ENCODE measurements around the gene TLR1.
"Not testable (repeated sequence)": the region's sequence is repeated elsewhere in the genome, so short reads cannot be mapped to it uniquely, and the experiment has no call there.

Gene TLR1

DNA sequence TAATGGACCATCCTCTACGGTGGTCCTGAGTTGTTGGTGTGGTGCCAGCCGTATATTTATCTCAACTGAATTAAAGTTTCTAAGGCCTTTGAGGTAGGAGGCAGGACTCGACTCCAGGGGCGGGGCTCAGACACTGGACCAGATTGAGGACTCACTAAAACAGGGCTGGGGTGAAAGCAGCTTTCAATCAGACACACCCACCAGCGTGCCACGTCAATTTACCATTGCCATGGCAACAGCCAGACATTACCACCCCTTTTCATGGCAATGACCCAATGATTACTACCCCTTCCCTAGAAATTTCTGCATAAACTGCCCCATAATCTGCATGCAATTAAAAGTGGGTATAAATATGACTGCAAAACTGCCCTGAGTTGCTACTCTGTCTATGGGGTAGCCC lies 6.7 kb upstream of the TLR1 start:
- no peak overlapping the region for H3K4me3 ChIP-seq (ENCODE audit: low read length)
- no peak for DNase-seq (ENCODE audit: low read depth, low spot score)

- DNase-seq (ENCODE audit: low read depth, low spot score); H3K4me3 ChIP-seq (ENCODE audit: low read length): not testable (repeated sequence)
These were observed 2.9 kb upstream of the TLR1 start for GRCh38 chr4:38807462-38807861.

- DNase-seq (ENCODE audit: low read depth, low spot score) = not testable (repeated sequence)
These were observed 1.7 kb upstream of the TLR1 start for GRCh38 chr4:38806251-38806650.

DNA sequence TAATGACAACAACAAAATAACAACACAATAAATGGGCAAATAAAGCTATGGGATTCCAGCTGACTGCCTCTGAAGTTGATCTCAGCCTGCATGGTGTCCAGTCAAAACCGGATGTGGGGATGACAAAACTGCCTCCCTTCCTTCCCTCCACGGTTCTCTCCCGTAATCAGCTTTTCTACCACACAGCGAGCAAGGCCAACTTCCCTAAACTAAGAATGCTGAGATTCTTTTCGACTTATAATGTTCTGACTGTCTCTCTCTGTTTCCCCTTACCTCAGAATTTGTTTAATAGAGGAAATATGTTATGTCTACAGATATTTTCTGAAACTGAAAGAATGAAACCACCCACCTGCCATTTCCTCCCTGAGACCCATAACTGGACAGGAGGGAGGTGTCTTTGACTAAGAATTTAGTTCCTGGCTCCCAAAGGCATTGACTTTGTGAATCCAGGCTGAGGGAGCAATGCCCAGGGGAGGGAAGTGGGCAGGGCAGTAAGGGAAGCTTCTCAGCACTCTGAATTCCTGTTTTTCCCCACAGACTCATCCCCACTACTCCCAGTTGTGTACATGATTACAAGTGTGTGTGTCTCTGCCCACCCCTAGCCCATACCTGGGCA lies 1.0 kb upstream of the TLR1 start:
- no peak for DNase-seq (ENCODE audit: low read depth, low spot score)
- H3K4me3 ChIP-seq (ENCODE audit: low read length) = no peak overlapping the region

More at GRCh38 chr4:38806251-38806650, 1.7 kb upstream of the TLR1 start:
- H3K4me3 ChIP-seq (ENCODE audit: low read length) = not testable (repeated sequence)

DNA sequence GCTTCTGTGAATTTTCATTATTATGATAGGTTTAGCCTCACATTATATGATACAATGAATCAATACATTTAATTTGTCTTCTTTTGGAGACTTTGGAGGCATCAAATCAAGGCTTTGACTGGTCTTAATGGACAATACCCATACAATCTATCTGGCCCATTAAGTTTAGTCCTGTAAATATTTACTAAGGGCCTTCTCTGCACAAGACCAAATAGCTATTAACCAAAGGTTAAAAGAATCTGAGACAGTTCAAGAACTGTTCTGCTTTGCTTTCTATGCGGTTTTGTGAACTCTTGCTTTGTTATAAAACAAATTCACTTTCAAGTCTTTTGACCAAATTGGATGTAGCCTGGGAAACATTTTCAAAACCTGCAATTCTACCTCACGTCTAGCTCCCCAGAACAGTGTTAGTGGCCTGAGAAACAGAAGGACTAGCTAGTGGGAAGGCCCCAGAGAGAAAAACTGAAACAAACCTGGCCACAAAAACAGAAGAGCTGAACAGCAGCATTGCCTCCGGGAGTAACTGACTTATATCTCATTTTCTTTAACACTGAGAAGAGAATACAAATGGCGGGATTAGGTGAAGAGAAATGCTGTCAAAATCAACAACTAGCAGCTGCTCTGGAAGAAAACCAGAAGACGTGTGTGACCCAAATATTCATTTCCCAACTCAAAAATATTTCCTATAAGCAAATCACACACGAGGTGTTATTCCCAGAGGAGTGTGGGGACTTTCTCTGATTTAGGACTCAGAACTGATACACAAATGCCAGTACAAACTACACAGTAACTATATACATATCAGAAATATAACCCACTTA lies 548 bp downstream of the TLR1 start:
- DNase-seq (ENCODE audit: low read depth, low spot score) = no peak
- no peak overlapping the region for H3K4me3 ChIP-seq (ENCODE audit: low read length)

GRCh38 chr4:38802561-38803355 lies 1.8 kb downstream of the TLR1 start:
- no peak overlapping the region for H3K4me3 ChIP-seq (ENCODE audit: low read length)
- peak; percentile 4 for DNase-seq (ENCODE audit: low read depth, low spot score)

GRCh38 chr4:38800961-38801450 lies 3.6 kb downstream of the TLR1 start:
- no peak for DNase-seq (ENCODE audit: low read depth, low spot score)
- H3K4me3 ChIP-seq (ENCODE audit: low read length) = no peak overlapping the region

- DNase-seq (ENCODE audit: low read depth, low spot score) = no peak
- no peak overlapping the region for H3K4me3 ChIP-seq (ENCODE audit: low read length)
These were observed 4.2 kb downstream of the TLR1 start for GRCh38 chr4:38800366-38800765.

DNA sequence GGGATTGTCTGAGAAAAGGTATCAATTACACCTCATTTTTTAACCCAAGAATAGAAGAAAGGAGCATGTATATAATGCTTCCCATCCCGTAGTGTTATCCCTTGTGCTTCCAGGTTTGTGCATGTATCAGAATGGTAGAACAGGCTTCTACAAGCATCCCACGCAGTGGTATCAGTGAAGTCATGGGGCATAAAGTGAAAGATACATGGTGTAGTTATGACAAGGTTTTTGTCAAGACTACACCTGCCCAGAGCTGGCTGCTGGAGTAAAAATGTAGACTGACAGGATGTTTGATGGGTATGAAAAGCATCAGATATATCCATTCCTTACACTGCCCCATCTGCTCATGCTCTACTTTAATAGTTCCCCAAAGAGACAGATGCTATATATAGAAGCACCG lies 9.5 kb downstream of the TLR1 start:
- DNase-seq (ENCODE audit: low read depth, low spot score) = no peak

DNA sequence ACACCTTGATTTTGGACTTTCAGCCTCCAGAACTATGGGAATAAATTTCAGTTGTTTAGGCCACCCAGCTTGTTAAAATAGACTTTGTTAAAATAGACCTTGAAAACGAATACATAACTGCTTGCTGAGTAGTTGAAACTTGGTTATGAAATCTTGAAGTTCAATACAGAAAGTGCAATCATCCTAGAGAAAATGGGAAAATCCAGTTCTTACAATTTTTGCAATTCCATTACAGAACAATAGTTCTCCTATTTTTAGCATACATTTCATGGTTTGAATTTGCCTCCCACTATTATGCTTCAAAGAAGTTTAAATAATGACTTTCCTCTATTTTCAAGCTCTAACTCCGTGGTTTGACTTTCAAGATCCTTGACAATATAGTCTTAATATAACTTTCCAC lies 10.5 kb downstream of the TLR1 start:
- no peak for DNase-seq (ENCODE audit: low read depth, low spot score)
- H3K4me3 ChIP-seq (ENCODE audit: low read length) = no peak overlapping the region

More for the DNA sequence above, 9.5 kb downstream of the TLR1 start:
- H3K4me3 ChIP-seq (ENCODE audit: low read length) = no peak overlapping the region

GRCh38 chr4:38791010-38791409 lies 13.6 kb downstream of the TLR1 start:
- H3K4me3 ChIP-seq (ENCODE audit: low read length) = no peak overlapping the region
- no peak for DNase-seq (ENCODE audit: low read depth, low spot score)

DNA sequence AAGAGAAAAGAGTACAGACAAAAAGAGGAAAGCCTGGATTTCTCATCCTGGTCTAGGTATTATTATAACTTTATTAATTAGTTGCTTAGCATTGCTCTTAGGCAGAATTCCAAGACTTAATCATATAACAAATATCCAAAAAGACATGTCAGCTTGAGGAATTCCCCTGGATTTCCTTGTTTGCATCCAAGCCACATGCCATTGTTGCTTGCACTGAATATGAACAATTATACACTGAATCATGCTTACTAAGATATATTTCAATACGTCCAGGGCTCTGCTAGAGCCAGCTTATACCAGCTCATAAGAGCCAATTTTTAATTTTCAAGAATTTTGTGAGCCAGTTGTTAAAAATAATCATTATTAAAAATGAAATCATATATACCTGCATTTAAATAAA lies 16.3 kb downstream of the TLR1 start:
- DNase-seq (ENCODE audit: low read depth, low spot score) = no peak

GRCh38 chr4:38787693-38788092 lies 16.9 kb downstream of the TLR1 start:
- no peak overlapping the region for H3K4me3 ChIP-seq (ENCODE audit: low read length)
- DNase-seq (ENCODE audit: low read depth, low spot score) = no peak

More for the DNA sequence above, 16.3 kb downstream of the TLR1 start:
- H3K4me3 ChIP-seq (ENCODE audit: low read length) = no peak overlapping the region

DNA sequence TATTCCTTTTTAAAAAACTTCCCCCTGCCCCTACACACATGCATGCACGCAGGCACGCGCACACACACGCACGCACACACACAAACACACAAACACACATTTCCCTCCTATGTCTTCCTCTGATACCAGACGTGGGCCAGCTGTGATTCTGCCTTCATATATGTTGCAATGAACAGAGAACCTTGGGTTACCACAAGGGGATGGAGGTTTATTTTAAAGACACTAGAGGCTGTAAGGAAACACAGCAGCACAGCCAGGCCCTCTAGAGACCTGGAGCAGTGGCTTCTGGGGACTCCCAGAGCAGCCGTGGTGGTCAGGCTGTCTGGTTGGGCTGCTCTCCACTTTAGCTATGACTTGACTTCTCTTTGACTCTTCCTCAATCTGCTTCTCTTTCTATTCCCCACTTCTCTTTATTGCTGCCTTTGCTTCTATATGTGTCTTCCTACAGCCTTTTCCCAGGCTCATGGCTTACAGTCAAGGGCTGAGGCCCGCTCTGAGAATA lies 18.6 kb downstream of the TLR1 start:
- DNase-seq (ENCODE audit: low read depth, low spot score) = peak; percentile 5
- H3K4me3 ChIP-seq (ENCODE audit: low read length) = no peak overlapping the region

- no peak for DNase-seq (ENCODE audit: low read depth, low spot score)
- no peak overlapping the region for H3K4me3 ChIP-seq (ENCODE audit: low read length)
These were observed 19.4 kb downstream of the TLR1 start for GRCh38 chr4:38785041-38785790.

DNA sequence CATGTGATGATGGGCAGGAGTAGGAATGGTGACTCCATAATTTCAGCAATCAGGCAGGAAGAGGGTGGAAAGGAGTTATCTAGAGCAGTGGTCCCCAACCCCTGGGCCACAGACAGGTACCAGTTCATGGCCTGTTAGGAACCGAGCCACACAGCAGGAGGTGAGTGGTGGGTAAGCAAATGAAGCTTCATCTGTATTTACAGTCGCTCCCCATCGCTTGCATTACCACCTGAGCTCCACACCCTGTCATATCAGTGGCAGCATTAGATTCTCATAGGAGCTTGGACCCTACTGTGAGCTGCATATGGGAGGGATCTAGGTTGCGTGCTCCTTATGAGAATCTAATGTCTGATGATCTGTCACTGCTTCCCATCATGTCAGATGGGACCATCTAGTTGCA lies 20.4 kb downstream of the TLR1 start:
- H3K4me3 ChIP-seq (ENCODE audit: low read length) = no peak overlapping the region
- DNase-seq (ENCODE audit: low read depth, low spot score) = no peak

DNA sequence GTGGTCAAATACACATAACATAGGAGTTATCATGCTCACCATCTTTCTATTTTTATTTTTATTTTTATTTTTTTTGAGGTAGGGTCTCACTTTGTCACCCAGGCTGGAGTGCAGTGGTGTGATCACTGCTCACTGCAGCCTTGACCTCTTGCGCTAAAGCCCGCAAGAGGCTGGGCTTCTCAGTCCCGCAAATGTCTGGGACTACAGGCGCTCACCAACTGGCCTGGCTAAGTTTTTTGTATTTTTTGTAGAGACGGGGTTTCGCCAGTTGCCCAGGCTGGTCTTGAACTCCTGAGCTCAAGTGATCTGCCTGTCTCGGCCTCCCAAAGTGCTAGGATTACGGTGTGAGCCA lies 21.5 kb downstream of the TLR1 start:
- no peak overlapping the region for H3K4me3 ChIP-seq (ENCODE audit: low read length)
- no peak for DNase-seq (ENCODE audit: low read depth, low spot score)

DNA sequence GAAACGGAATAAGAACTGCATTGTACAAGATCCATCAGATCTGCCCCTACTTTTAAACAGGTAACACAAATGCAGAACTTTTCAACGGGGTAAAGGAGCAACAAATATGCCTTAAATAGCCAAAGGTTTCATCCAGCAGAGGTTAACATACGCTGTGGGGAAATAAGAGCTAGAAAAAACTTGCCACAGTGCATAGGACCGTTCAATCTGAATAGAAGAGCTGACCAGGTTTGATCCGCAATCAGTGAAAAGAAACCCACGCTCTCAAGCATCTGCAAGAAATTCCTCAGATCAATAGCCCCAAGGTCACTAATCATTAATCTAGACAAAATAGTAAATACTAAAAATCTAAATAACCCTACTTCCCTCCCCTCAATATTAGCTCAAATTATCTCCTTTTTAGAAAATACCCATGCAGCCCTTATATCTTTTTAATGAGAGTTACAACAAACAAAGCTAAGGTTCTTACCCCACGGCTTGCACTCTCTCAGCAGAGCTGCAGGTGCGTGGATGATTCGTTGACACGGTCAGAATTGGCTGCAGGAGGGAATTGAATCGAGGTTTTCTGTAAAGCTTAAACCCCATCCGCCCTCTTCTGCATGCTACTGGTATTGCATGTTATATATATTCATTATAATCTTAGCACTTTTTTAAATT lies 22.0 kb downstream of the TLR1 start, which contains the start of gene TLR10:
Gene TLR10 (minus strand): TSS at position 539 of the 657 bp plus-strand sequence. CDS start 7,400 bp downstream, outside the sequence.
- peak; percentile 49 for DNase-seq (ENCODE audit: low read depth, low spot score)
- no peak within 1 kb of the TSS for H3K4me3 ChIP-seq (ENCODE audit: low read length)

Data from Jurkat, Clone E6-1 (cell line).